IMR-90 (cell line): ENCODE measurements around the gene CLDN7. TPM values are rescaled to one million over a fixed set of nuclear protein-coding genes. Genes with fewer than 3 reads are reported as not detected.

Experiments
- ATAC-seq: fragments of 200-7000 bp; cut with Tn5 transposase; 2 replicates; pipeline ENCODE4 v1.9.1; 2020; ENCODE audit warnings: low read depth, mild to moderate bottlenecking, moderate library complexity
- BruUV-seq: library from RNA; stranded (reverse); fragments of 400-500 nt; replicated peaks from 2 replicates; lab custom pipeline; 2021; lab: Mats Ljungman, UMichigan
- CTCF ChIA-PET: fragments of 300-600 bp; formaldehyde crosslinking; extraction: SDS; loops from one replicate; lab custom pipeline; 2021; ENCODE audit warnings: antibody characterized with exemption; lab: Yijun Ruan, JAX
- POLR2A ChIA-PET: fragments of 300-600 bp; sonication (Branson Sonifier 250); formaldehyde crosslinking; loops from one replicate; lab custom pipeline; 2022; ENCODE audit warnings: antibody characterized with exemption; ENCODE audit not compliant: unreplicated experiment; lab: Charles Lee
- DNase-seq: peaks from one replicate; pipeline ENCODE4 v3.0.0; 2013
- H2AFZ ChIP-seq: replicated peaks from 2 replicates; pipeline ENCODE3; 2013; ENCODE audit warnings: low read length, mild to moderate bottlenecking; ENCODE audit not compliant: poor library complexity
- H2AK5ac ChIP-seq: 2 replicates; pipeline ENCODE4 v1.6.1; 2013; ENCODE audit warnings: low read depth, low read length, inconsistent platforms
- H2AK9ac ChIP-seq: replicated peaks from 2 replicates; pipeline ENCODE3; 2013; ENCODE audit warnings: mild to moderate bottlenecking, low read depth, low read length, moderate library complexity; ENCODE audit not compliant: poor library complexity
- H2BK120ac ChIP-seq: 2 replicates; pipeline ENCODE4 v1.6.1; 2013; ENCODE audit warnings: low read depth, low read length, inconsistent platforms
- H2BK15ac ChIP-seq: 3 replicates; pipeline ENCODE4 v1.6.1; 2013; ENCODE audit warnings: low read depth, low read length, inconsistent platforms
- H2BK20ac ChIP-seq: 2 replicates; pipeline ENCODE4 v1.6.1; 2013; ENCODE audit warnings: low read depth, mild to moderate bottlenecking, inconsistent platforms, low read length, moderate library complexity
- H2BK5ac ChIP-seq: 2 replicates; pipeline ENCODE4 v1.6.1; 2013; ENCODE audit warnings: mild to moderate bottlenecking, low read depth, low read length, inconsistent platforms; ENCODE audit not compliant: poor library complexity, severe bottlenecking
- H3K14ac ChIP-seq: replicated peaks from 2 replicates; pipeline ENCODE4 v1.6.1; 2013; ENCODE audit warnings: low read depth, low read length, inconsistent platforms
- H3K18ac ChIP-seq: 2 replicates; pipeline ENCODE4 v1.6.1; 2013; ENCODE audit warnings: low read depth, low read length, control low read depth
- H3K23ac ChIP-seq: 2 replicates; pipeline ENCODE4 v1.6.1; 2013; ENCODE audit warnings: low read depth, low read length, inconsistent platforms
- H3K27ac ChIP-seq: 2 replicates; pipeline ENCODE4 v1.5.1; 2013; ENCODE audit warnings: mild to moderate bottlenecking, control low read depth, low read length; ENCODE audit not compliant: insufficient read depth
- H3K27me3 ChIP-seq: 2 replicates; pipeline ENCODE4 v1.6.1; 2013; ENCODE audit warnings: low read length; ENCODE audit not compliant: control insufficient read depth, insufficient read depth
- H3K36me3 ChIP-seq: 2 replicates; pipeline ENCODE4 v1.6.1; 2013; ENCODE audit warnings: low read length, mixed read lengths; ENCODE audit not compliant: control insufficient read depth, insufficient read depth
- H3K4ac ChIP-seq: 2 replicates; pipeline ENCODE4 v1.6.1; 2013; ENCODE audit warnings: low read depth, low read length, inconsistent platforms
- H3K4me1 ChIP-seq: 2 replicates; pipeline ENCODE4 v1.6.1; 2013; ENCODE audit warnings: low read length, mixed read lengths; ENCODE audit not compliant: control insufficient read depth, insufficient read depth
- H3K4me2 ChIP-seq: 2 replicates; pipeline ENCODE4 v1.6.1; 2013; ENCODE audit warnings: low read depth, mild to moderate bottlenecking, control low read depth, low read length, moderate library complexity
- H3K4me3 ChIP-seq: 2 replicates; pipeline ENCODE4 v1.5.1; 2013; ENCODE audit warnings: low read depth, mild to moderate bottlenecking, control low read depth, low read length, moderate library complexity; ENCODE audit not compliant: insufficient read depth
- H3K56ac ChIP-seq: 2 replicates; pipeline ENCODE4 v1.6.1; 2013; ENCODE audit warnings: low read length, inconsistent platforms; ENCODE audit not compliant: insufficient read depth; ENCODE audit errors: extremely low read depth
- H3K79me1 ChIP-seq, 2 experiments: 2 replicates each; pipeline ENCODE4 v1.6.1; 2013; ENCODE audit warnings: low read length in 2 of 2, inconsistent platforms in 1 of 2, low read depth in 1 of 2
- H3K9ac ChIP-seq: 2 replicates; pipeline ENCODE4 v1.6.1; 2013; ENCODE audit warnings: low read depth, low read length, control low read depth
- H3K9me1 ChIP-seq: 2 replicates; pipeline ENCODE4 v1.6.1; 2013; ENCODE audit warnings: low read length, inconsistent platforms; ENCODE audit not compliant: insufficient read depth
- H3K9me3 ChIP-seq: 2 replicates; pipeline ENCODE4 v1.6.1; 2013; ENCODE audit warnings: low read length; ENCODE audit not compliant: control insufficient read depth, insufficient read depth
- H4K20me1 ChIP-seq: 2 replicates; pipeline ENCODE4 v1.6.1; 2013; ENCODE audit warnings: low read length, inconsistent platforms; ENCODE audit not compliant: insufficient read depth
- H4K5ac ChIP-seq: 2 replicates; pipeline ENCODE4 v1.6.1; 2013; ENCODE audit warnings: mild to moderate bottlenecking, low read depth, low read length, control low read depth
- H4K8ac ChIP-seq, 2 experiments: 2 replicates each; pipeline ENCODE4 v1.6.1; 2013; ENCODE audit warnings: low read depth in 2 of 2, low read length in 2 of 2, control low read depth in 1 of 2, inconsistent platforms in 1 of 2
- H4K91ac ChIP-seq: 2 replicates; pipeline ENCODE4 v1.6.1; 2013; ENCODE audit warnings: low read depth, low read length, inconsistent platforms; ENCODE audit not compliant: insufficient read depth
- BHLHE40 ChIP-seq: fragments of 150-350 bp; IDR thresholded peaks from 2 replicates; pipeline ENCODE4 v1.6.1; 2016; ENCODE audit warnings: mild to moderate bottlenecking, low read depth, low read length
- CHD1 ChIP-seq: IDR thresholded peaks from 2 replicates; pipeline ENCODE4 v1.6.1; 2012; ENCODE audit warnings: low read depth, low read length, improper control_type of control experiment
- FOS ChIP-seq: fragments of 150-350 bp; IDR thresholded peaks from 2 replicates; pipeline ENCODE4 v1.6.1; 2016; ENCODE audit warnings: low read depth, low read length
- MAFK ChIP-seq: IDR thresholded peaks from 2 replicates; pipeline ENCODE4 v1.6.1; 2012; ENCODE audit warnings: low read depth, low read length, improper control_type of control experiment
- MAZ ChIP-seq: IDR thresholded peaks from 2 replicates; pipeline ENCODE4 v1.6.1; 2012; ENCODE audit warnings: low read depth, mild to moderate bottlenecking, low read length, improper control_type of control experiment, moderate library complexity, borderline replicate concordance
- MXI1 ChIP-seq: IDR thresholded peaks from 2 replicates; pipeline ENCODE4 v1.6.1; 2012; ENCODE audit warnings: low read depth, mild to moderate bottlenecking, low read length, moderate library complexity, borderline replicate concordance
- NFE2L2 ChIP-seq: fragments of 150-350 bp; IDR thresholded peaks from 2 replicates; pipeline ENCODE4 v1.6.1; 2016; ENCODE audit warnings: low read depth, mild to moderate bottlenecking, low read length
- POLR2A ChIP-seq: IDR thresholded peaks from 2 replicates; pipeline ENCODE4 v1.6.1; 2012; ENCODE audit warnings: mild to moderate bottlenecking, low read depth, low read length
- RAD21 ChIP-seq: IDR thresholded peaks from 2 replicates; pipeline ENCODE4 v1.6.1; 2012; ENCODE audit warnings: low read length, improper control_type of control experiment
- RCOR1 ChIP-seq: IDR thresholded peaks from 2 replicates; pipeline ENCODE4 v1.6.1; 2012; ENCODE audit warnings: mild to moderate bottlenecking, low read length, improper control_type of control experiment; ENCODE audit not compliant: insufficient replicate concordance
- RFX5 ChIP-seq: IDR thresholded peaks from 2 replicates; pipeline ENCODE4 v1.8.0; 2012; ENCODE audit warnings: low read depth, mild to moderate bottlenecking, low read length, moderate library complexity
- SMC3 ChIP-seq: fragments of 150-350 bp; IDR thresholded peaks from 2 replicates; pipeline ENCODE4 v1.6.1; 2016; ENCODE audit warnings: low read depth, mild to moderate bottlenecking, antibody characterized with exemption, low read length, moderate library complexity
- WGBS, 2 experiments: methylation state at CpG; one replicate each; pipeline versions ENCODE4 v1.1.5 to v1.1.7; 2013; ENCODE audit warnings: missing lambda C conversion rate in 2 of 2; ENCODE audit not compliant: insufficient read length in 1 of 2; ENCODE audit errors: extremely low coverage in 2 of 2; 5-methylcytosine and 5-hydroxymethylcytosine counted together
- dilution Hi-C: fragments of 300-500 bp; cut with HindIII; formaldehyde crosslinking; loops from one replicate; pipeline ENCODE4 v1.14.3; 2018; ENCODE audit warnings: low sequenced_read_pairs; ENCODE audit not compliant: unreplicated experiment
- in situ Hi-C: fragments of 300-500 bp; cut with MboI; formaldehyde crosslinking; loops from 3 replicates; pipeline ENCODE4 v1.14.3; 2019; ENCODE audit warnings: low sequenced_read_pairs, inconsistent platforms, mixed read lengths
- intact Hi-C: fragments of 100-400 bp; cut with micrococcal nuclease; formaldehyde crosslinking; loops from 2 replicates; pipeline ENCODE4 v1.10.0; 2022
- polyA plus RNA-seq, 3 experiments: library from polyadenylated mRNA; depleted of rRNA; stranded (reverse); fragments of >200 nt; gene quantifications; 2 replicates each; pipeline ENCODE4 v1.2.3, GENCODE V29; 2012; ENCODE audit warnings: low replicate concordance in 1 of 3
- total RNA-seq: library from RNA; depleted of rRNA; stranded (reverse); fragments of >200 nt; gene quantifications from 2 replicates; pipeline ENCODE4 v1.2.3, GENCODE V29; 2012
- TF ChIP-seq, protein P1 (sequence below): fragments of 150-350 bp; IDR thresholded peaks from 2 replicates; pipeline ENCODE4 v1.6.1; 2017; ENCODE audit warnings: mild to moderate bottlenecking, antibody characterized with exemption, low read length, low read depth
- TF ChIP-seq, protein P2 (sequence below): conservative IDR thresholded peaks from 2 replicates; pipeline ENCODE4 v1.5.1; 2012; ENCODE audit warnings: mild to moderate bottlenecking, low read depth, low read length, improper control_type of control experiment

The CLDN7 gene
- total and polyA plus RNA-seq, 2 of the 4 experiments (the other 2 are of a cell fraction), result 1.4 TPM

DNA sequence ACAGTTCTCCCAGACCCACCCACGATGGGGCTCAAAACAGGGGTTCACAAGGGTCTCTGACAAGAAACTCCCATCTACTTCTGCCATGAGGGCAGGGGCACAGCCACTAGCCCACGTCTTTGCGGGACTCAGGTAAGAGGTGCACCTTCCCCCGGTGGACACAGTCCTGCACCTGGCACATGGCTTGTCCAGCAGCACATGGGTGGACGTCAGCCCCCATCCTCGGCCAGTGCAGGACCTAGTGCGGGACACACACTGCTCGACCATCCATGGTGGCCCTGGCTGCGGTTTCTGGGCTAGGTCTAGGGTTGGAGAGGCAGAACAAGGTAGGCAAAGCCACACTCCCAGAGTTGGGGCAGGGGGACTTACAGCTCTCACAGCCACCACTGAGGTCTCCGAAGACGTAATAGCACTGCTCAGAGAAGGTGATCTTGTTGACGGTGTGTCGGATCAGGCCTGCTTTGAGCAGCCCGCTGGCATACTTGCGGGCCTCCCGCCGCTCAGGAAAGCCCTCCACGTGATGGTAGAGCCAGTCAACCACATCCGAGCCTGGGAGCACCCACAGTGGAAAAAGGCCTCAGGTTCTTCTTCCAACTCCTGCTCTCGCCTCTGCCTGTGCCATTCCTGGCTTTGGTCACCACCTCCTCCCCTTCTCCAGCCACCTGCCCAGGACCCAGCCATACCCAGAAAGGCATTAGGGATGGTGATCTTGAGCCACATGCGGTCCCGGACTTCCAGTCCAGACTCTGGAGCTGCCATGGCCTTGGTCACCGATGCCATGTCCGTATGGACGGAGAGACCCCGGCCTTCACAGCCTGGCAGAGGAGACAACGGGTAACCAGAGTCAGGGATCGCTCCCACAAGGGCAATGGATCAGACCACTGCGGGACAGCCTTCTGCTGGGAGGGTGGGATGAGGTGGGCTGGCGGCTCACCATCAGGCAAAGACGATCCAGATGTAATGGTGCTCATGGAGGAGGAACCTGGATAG lies 35.3 kb downstream of the CLDN7 start:
- intact Hi-C loops (no loop called here), dilution Hi-C loops (no loop called here), in situ Hi-C loops (loop anchor here (25.0 kb wide), 1 partner anchor 935 kb away; the partner anchor contains the start of genes PER1 and VAMP2)
- ChIA-PET CTCF (no interaction called here), POLR2A (no interaction called here)
- peaks cover 29% of the 10 kb centered on the region for H4K20me1 ChIP-seq
- H3K27ac ChIP-seq, result no peak overlapping the region
- DNase-seq (no peak), ATAC-seq (no peak)
- no peak overlapping the region for H4K8ac ChIP-seq
- no peak overlapping the region for H2AK5ac ChIP-seq
- H3K23ac ChIP-seq, result no peak overlapping the region
- H2BK120ac ChIP-seq, result no peak overlapping the region
- no peak overlapping the region for H3K56ac ChIP-seq
- no peak overlapping the region for H3K4me2 ChIP-seq
- H2BK15ac ChIP-seq, result no peak overlapping the region
- H3K79me1 ChIP-seq, result peaks cover 2 to 76% of the 10 kb centered on the region in 2 experiments
- no peak overlapping the region for H3K4ac ChIP-seq
- H3K18ac ChIP-seq, result no peak overlapping the region
- H3K14ac ChIP-seq, result no peak overlapping the region
- no peak overlapping the region for H4K5ac ChIP-seq
- H3K9me1 ChIP-seq, result peaks cover 3% of the 10 kb centered on the region; the same call in 1 of the 2 replicates
- no peaks in the 10 kb centered on the region for H3K27me3 ChIP-seq
- H2AFZ ChIP-seq, result no peak overlapping the region
- no TSS peak for BruUV-seq
- H2BK20ac ChIP-seq, result no peak overlapping the region
- WGBS, 2 experiments, result 97% methylated on average over 15 of the region's 31 CpGs; no CpG with 5 or more reads in 1 of the 2 experiments
- H4K91ac ChIP-seq, result no peak overlapping the region
- H3K36me3 ChIP-seq, result peaks cover 79% of the 10 kb centered on the region
- no peak overlapping the region for H3K4me3 ChIP-seq
- H3K4me1 ChIP-seq, result no peaks in the 10 kb centered on the region
- no peaks in the 10 kb centered on the region for H3K9me3 ChIP-seq
- H2AK9ac ChIP-seq, result no peak overlapping the region
- H2BK5ac ChIP-seq, result no peak overlapping the region
- no peak overlapping the region for H3K9ac ChIP-seq
- TF ChIP-seq MXI1 (no peak), MAZ (no peak), POLR2A (no peak), RFX5 (no peak), RCOR1 (no peak), FOS (no peak), SMC3 (no peak), RAD21 (no peak), CHD1 (no peak), BHLHE40 (no peak), NFE2L2 (no peak), MAFK (no peak)
- TF ChIP-seq, protein P1, sequence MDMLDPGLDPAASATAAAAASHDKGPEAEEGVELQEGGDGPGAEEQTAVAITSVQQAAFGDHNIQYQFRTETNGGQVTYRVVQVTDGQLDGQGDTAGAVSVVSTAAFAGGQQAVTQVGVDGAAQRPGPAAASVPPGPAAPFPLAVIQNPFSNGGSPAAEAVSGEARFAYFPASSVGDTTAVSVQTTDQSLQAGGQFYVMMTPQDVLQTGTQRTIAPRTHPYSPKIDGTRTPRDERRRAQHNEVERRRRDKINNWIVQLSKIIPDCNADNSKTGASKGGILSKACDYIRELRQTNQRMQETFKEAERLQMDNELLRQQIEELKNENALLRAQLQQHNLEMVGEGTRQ, result no peak
- TF ChIP-seq, protein P2, sequence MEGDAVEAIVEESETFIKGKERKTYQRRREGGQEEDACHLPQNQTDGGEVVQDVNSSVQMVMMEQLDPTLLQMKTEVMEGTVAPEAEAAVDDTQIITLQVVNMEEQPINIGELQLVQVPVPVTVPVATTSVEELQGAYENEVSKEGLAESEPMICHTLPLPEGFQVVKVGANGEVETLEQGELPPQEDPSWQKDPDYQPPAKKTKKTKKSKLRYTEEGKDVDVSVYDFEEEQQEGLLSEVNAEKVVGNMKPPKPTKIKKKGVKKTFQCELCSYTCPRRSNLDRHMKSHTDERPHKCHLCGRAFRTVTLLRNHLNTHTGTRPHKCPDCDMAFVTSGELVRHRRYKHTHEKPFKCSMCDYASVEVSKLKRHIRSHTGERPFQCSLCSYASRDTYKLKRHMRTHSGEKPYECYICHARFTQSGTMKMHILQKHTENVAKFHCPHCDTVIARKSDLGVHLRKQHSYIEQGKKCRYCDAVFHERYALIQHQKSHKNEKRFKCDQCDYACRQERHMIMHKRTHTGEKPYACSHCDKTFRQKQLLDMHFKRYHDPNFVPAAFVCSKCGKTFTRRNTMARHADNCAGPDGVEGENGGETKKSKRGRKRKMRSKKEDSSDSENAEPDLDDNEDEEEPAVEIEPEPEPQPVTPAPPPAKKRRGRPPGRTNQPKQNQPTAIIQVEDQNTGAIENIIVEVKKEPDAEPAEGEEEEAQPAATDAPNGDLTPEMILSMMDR, result no peak
